HepG2 (cell line): Measurements from ENCODE around the gene SMARCA5. TPM values are rescaled to one million over a fixed set of nuclear protein-coding genes. Genes with fewer than 3 reads are reported as not detected.
A peak's percentile ranks its signal among the peaks of the same experiment; 100 is the strongest.

Experiments
- ARNT2 ChIP-seq: sonication (generic); formaldehyde crosslinking; IDR thresholded peaks from 2 replicates; pipeline ENCODE4 v1.8.0; 2022; ENCODE audit warnings: mild to moderate bottlenecking, low read depth, missing genetic modification reagents, moderate library complexity
- CAMTA2 ChIP-seq: sonication (generic); formaldehyde crosslinking; IDR thresholded peaks from 2 replicates; pipeline ENCODE4 v1.4.0; 2020; ENCODE audit warnings: mild to moderate bottlenecking, missing genetic modification reagents, borderline replicate concordance
- CEBPB ChIP-seq: IDR thresholded peaks from 2 replicates; pipeline ENCODE4 v1.6.1; 2011; ENCODE audit warnings: low read depth, low read length, improper control_type of control experiment, borderline replicate concordance
- NBN ChIP-seq: fragments of 450-650 bp; conservative IDR thresholded peaks from 2 replicates; pipeline ENCODE4 v1.6.1; 2017
- PCBP2 ChIP-seq: fragments of 200-400 bp; formaldehyde crosslinking; optimal IDR thresholded peaks from 2 replicates; pipeline ENCODE3; 2018; ENCODE audit warnings: low read length, low read depth; ENCODE audit not compliant: poor library complexity, severe bottlenecking
- SOX13 ChIP-seq, 3 experiments: fragments of 450-650 bp in 1 of 3; sonication (generic) in 1 of 3; formaldehyde crosslinking in 1 of 3; IDR thresholded peaks in 2 of 3; conservative IDR thresholded peaks in 1 of 3; 2 replicates each; pipeline versions ENCODE4 v1.5.0 to v1.6.1; 2016 to 2020; ENCODE audit warnings: antibody characterized with exemption in 1 of 3, mild to moderate bottlenecking in 1 of 3, missing compliant biosample characterization in 1 of 3, missing genetic modification reagents in 1 of 3, moderate library complexity in 1 of 3
- ZNF276 ChIP-seq: sonication (generic); formaldehyde crosslinking; IDR thresholded peaks from 2 replicates; pipeline ENCODE4 v1.4.0; 2020; ENCODE audit warnings: mild to moderate bottlenecking, low read depth, missing genetic modification reagents
- ZNF619 ChIP-seq: sonication (generic); formaldehyde crosslinking; IDR thresholded peaks from 2 replicates; pipeline ENCODE4 v1.4.0; 2020; ENCODE audit warnings: mild to moderate bottlenecking, missing genetic modification reagents
- ZXDC ChIP-seq: sonication (generic); formaldehyde crosslinking; IDR thresholded peaks from 2 replicates; pipeline ENCODE4 v1.5.0; 2020; ENCODE audit warnings: mild to moderate bottlenecking, missing genetic modification reagents
- polyA plus RNA-seq, 8 experiments: library from polyadenylated mRNA; depleted of rRNA in 3 of 8; stranded (reverse) in 7 of 8; unstranded in 1 of 8; fragments of >200 nt; fragmentation: Illumina TruSeq in 4 of 8; extraction: Trizol in 4 of 8; gene quantifications; 2 replicates each; pipeline versions ENCODE4 v1.2.1 to v1.2.3, GENCODE V29; 2011 to 2016; ENCODE audit warnings: low read depth in 4 of 8, missing spikeins in 1 of 8, mixed read lengths in 1 of 8; ENCODE audit not compliant: insufficient read depth in 1 of 8
- total RNA-seq, 5 experiments: library from RNA; depleted of rRNA; stranded (reverse); fragments of >200 nt; fragmentation: Illumina TruSeq; extraction: Trizol; gene quantifications; 2 replicates each; pipeline ENCODE4 v1.2.3, GENCODE V29; 2016; ENCODE audit warnings: low read depth in 1 of 5
- TF ChIP-seq, protein P1 (sequence below): sonication (generic); formaldehyde crosslinking; IDR thresholded peaks from 2 replicates; pipeline ENCODE4 v1.4.0; 2020; ENCODE audit warnings: mild to moderate bottlenecking, missing genetic modification reagents
- TF ChIP-seq, protein P2 (sequence below): sonication (generic); formaldehyde crosslinking; IDR thresholded peaks from 2 replicates; pipeline ENCODE4 v1.4.0; 2020; ENCODE audit warnings: missing genetic modification reagents, borderline replicate concordance

SMARCA5 gene
- total and polyA plus RNA-seq, 2 of the 13 experiments (the other 11 are each of a cell fraction or from before 2014, with no cell fraction given): 7.0 to 37.5 TPM

- TF ChIP-seq ZNF276: no peak
- TF ChIP-seq ZNF619: 0 out of 2 replicates have a peak, but pooled peaks have one; percentile 44
- no peak for TF ChIP-seq CEBPB
- TF ChIP-seq PCBP2: no peak
- TF ChIP-seq SOX13 (IDR thresholded peaks at IDR 0.05): no peak
- TF ChIP-seq SOX13 (CRISPR knock-in tag; conservative IDR thresholded peaks at IDR 0.05 in 1 of 2, IDR thresholded peaks at IDR 0.05 in 1 of 2): no peak
- TF ChIP-seq, protein P1, sequence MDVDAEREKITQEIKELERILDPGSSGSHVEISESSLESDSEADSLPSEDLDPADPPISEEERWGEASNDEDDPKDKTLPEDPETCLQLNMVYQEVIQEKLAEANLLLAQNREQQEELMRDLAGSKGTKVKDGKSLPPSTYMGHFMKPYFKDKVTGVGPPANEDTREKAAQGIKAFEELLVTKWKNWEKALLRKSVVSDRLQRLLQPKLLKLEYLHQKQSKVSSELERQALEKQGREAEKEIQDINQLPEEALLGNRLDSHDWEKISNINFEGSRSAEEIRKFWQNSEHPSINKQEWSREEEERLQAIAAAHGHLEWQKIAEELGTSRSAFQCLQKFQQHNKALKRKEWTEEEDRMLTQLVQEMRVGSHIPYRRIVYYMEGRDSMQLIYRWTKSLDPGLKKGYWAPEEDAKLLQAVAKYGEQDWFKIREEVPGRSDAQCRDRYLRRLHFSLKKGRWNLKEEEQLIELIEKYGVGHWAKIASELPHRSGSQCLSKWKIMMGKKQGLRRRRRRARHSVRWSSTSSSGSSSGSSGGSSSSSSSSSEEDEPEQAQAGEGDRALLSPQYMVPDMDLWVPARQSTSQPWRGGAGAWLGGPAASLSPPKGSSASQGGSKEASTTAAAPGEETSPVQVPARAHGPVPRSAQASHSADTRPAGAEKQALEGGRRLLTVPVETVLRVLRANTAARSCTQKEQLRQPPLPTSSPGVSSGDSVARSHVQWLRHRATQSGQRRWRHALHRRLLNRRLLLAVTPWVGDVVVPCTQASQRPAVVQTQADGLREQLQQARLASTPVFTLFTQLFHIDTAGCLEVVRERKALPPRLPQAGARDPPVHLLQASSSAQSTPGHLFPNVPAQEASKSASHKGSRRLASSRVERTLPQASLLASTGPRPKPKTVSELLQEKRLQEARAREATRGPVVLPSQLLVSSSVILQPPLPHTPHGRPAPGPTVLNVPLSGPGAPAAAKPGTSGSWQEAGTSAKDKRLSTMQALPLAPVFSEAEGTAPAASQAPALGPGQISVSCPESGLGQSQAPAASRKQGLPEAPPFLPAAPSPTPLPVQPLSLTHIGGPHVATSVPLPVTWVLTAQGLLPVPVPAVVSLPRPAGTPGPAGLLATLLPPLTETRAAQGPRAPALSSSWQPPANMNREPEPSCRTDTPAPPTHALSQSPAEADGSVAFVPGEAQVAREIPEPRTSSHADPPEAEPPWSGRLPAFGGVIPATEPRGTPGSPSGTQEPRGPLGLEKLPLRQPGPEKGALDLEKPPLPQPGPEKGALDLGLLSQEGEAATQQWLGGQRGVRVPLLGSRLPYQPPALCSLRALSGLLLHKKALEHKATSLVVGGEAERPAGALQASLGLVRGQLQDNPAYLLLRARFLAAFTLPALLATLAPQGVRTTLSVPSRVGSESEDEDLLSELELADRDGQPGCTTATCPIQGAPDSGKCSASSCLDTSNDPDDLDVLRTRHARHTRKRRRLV (CRISPR knock-in tag): 0 out of 2 replicates have a peak, but pooled peaks have one; percentile 27
- TF ChIP-seq ARNT2 (CRISPR knock-in tag): peak; percentile 76; the same call in 1 of the 2 replicates
- no peak for TF ChIP-seq NBN
- no peak for TF ChIP-seq CAMTA2 (CRISPR knock-in tag)
- no peak for TF ChIP-seq ZXDC (CRISPR knock-in tag)
- TF ChIP-seq, protein P2, sequence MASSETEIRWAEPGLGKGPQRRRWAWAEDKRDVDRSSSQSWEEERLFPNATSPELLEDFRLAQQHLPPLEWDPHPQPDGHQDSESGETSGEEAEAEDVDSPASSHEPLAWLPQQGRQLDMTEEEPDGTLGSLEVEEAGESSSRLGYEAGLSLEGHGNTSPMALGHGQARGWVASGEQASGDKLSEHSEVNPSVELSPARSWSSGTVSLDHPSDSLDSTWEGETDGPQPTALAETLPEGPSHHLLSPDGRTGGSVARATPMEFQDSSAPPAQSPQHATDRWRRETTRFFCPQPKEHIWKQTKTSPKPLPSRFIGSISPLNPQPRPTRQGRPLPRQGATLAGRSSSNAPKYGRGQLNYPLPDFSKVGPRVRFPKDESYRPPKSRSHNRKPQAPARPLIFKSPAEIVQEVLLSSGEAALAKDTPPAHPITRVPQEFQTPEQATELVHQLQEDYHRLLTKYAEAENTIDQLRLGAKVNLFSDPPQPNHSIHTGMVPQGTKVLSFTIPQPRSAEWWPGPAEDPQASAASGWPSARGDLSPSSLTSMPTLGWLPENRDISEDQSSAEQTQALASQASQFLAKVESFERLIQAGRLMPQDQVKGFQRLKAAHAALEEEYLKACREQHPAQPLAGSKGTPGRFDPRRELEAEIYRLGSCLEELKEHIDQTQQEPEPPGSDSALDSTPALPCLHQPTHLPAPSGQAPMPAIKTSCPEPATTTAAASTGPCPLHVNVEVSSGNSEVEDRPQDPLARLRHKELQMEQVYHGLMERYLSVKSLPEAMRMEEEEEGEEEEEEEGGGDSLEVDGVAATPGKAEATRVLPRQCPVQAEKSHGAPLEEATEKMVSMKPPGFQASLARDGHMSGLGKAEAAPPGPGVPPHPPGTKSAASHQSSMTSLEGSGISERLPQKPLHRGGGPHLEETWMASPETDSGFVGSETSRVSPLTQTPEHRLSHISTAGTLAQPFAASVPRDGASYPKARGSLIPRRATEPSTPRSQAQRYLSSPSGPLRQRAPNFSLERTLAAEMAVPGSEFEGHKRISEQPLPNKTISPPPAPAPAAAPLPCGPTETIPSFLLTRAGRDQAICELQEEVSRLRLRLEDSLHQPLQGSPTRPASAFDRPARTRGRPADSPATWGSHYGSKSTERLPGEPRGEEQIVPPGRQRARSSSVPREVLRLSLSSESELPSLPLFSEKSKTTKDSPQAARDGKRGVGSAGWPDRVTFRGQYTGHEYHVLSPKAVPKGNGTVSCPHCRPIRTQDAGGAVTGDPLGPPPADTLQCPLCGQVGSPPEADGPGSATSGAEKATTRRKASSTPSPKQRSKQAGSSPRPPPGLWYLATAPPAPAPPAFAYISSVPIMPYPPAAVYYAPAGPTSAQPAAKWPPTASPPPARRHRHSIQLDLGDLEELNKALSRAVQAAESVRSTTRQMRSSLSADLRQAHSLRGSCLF (CRISPR knock-in tag): no peak
Measured at GRCh38 chr4:143558823-143559756, 45.6 kb downstream of the SMARCA5 start (continued).
